ENCODE data around the gene PTPN1. TPM values are rescaled to one million over a fixed set of nuclear protein-coding genes. Genes with fewer than 3 reads are reported as not detected.
"Not testable (repeated sequence)": the region's sequence is repeated elsewhere in the genome, so short reads cannot be mapped to it uniquely, and the experiment has no call there.

Gene PTPN1
- total RNA-seq, 1 experiment from 2014 or later, result 33.0 TPM

- peaks cover 2% of the 10 kb centered on the region; the same call in 1 of the 2 replicates for H3K36me3 ChIP-seq (replicated peaks; ENCODE audit: control insufficient read depth, insufficient read depth, low read length)
- peak; percentile 67 for DNase-seq
- no peak overlapping the region for H3K4me3 ChIP-seq (ENCODE audit: insufficient read depth, low read depth, low read length)
- no peaks in the 10 kb centered on the region for H3K27me3 ChIP-seq (ENCODE audit: control insufficient read depth, insufficient read depth, low read length)
Measured at GRCh38 chr20:50595988-50596693, 86.0 kb downstream of the PTPN1 start.

- H3K36me3 ChIP-seq (replicated peaks; ENCODE audit: control insufficient read depth, insufficient read depth, low read length), result peaks cover 2% of the 10 kb centered on the region; the same call in 1 of the 2 replicates
- no peak overlapping the region for H3K4me3 ChIP-seq (ENCODE audit: insufficient read depth, low read depth, low read length)
- DNase-seq, result peak; percentile 46
- H3K27me3 ChIP-seq (ENCODE audit: control insufficient read depth, insufficient read depth, low read length), result no peaks in the 10 kb centered on the region
Measured at GRCh38 chr20:50596694-50597021, 86.5 kb downstream of the PTPN1 start.

GRCh38 chr20:50597406-50597969 is 87.3 kb downstream of the PTPN1 start:
- Histone ChIP-seq H3K36me3 (replicated peaks; ENCODE audit: control insufficient read depth, insufficient read depth, low read length) (no peaks in the 10 kb centered on the region), H3K4me3 (ENCODE audit: insufficient read depth, low read depth, low read length) (no peak overlapping the region), H3K27me3 (ENCODE audit: control insufficient read depth, insufficient read depth, low read length) (no peaks in the 10 kb centered on the region)
- DNase-seq, result no peak

DNA sequence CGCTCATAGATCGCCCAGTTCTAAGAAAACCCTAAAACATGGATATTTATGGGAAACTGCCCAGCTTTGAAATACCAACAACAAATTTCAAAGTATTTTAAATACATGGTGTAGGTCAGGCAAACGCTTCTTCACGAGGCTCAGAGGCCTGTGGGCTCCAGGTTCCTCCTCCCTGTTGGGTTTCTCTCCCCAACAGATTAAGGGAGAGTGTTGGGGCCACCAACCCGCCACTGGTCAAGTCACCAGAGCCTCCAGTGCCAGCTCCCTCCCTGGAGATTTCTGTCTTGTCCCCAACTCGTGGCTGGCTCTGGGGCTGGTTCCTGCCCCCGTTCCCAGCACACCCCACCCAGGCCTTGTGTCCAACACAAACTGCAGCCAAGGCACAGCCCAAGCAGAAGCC is 87.9 kb downstream of the PTPN1 start:
- Histone ChIP-seq H3K4me3 (ENCODE audit: insufficient read depth, low read depth, low read length) (no peak overlapping the region), H3K27me3 (ENCODE audit: control insufficient read depth, insufficient read depth, low read length) (no peaks in the 10 kb centered on the region), H3K36me3 (replicated peaks; ENCODE audit: control insufficient read depth, insufficient read depth, low read length) (no peaks in the 10 kb centered on the region)
- DNase-seq, result no peak

DNA sequence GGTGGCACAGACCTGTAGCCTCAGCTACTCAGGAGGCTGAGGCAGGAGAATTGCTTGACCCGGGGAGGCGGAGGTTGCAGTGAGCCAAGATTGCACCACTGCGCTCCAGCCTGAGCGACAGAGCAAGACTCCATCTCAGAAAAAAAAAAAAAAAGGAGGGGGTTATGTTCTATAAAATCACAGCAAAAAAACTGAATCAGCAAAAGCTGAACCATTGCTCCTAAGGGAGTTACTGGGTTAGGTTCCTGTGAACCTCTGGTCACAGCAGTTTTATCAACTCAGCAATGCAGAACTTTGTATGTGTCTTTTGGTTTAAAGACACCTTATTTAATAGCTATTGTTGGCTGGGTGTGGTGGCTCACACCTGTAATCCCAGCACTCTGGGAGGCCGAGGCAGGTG is 88.6 kb downstream of the PTPN1 start:
- H3K4me3 ChIP-seq (ENCODE audit: insufficient read depth, low read depth, low read length); H3K27me3 ChIP-seq (ENCODE audit: control insufficient read depth, insufficient read depth, low read length); H3K36me3 ChIP-seq (replicated peaks; ENCODE audit: control insufficient read depth, insufficient read depth, low read length); DNase-seq: not testable (repeated sequence)

DNA sequence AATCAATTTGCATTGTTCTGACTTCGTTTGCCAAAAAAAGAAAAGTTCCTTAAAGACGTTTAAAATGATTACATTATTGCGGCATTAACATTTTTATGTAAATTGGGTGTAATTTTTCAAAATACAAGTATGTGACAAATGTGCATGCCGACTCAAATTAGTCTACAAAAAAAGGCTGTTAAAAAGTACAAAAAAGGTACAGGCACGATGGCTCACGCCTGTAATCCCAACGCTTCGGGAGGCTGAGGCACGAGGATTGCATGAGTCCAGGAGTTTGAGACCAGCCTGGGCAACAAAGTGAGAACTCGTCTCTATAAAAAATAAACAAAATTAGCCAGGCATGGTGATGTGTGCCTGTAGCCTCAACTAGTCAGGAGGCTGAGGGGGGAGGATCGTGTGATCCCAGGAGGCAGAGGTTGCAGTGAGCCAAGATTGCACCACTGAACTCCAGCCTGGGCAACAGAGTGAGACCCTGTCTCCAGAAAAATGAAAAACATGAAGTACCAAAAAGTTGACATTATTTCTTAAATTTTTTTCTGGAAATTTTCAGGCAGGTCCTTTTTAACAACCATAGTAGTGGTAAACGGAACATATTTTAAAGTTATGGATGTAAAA is 90.2 kb downstream of the PTPN1 start:
- no peaks in the 10 kb centered on the region for H3K27me3 ChIP-seq (ENCODE audit: control insufficient read depth, insufficient read depth, low read length)
- no peaks in the 10 kb centered on the region for H3K36me3 ChIP-seq (replicated peaks; ENCODE audit: control insufficient read depth, insufficient read depth, low read length)
- no peak for DNase-seq
- H3K4me3 ChIP-seq (ENCODE audit: insufficient read depth, low read depth, low read length), result no peak overlapping the region

- Histone ChIP-seq H3K27me3 (ENCODE audit: control insufficient read depth, insufficient read depth, low read length) (no peaks in the 10 kb centered on the region), H3K4me3 (ENCODE audit: insufficient read depth, low read depth, low read length) (no peak overlapping the region), H3K36me3 (replicated peaks; ENCODE audit: control insufficient read depth, insufficient read depth, low read length) (no peaks in the 10 kb centered on the region)
- DNase-seq, result peak; percentile 66
Measured at GRCh38 chr20:50601511-50602431, 91.6 kb downstream of the PTPN1 start.

DNA sequence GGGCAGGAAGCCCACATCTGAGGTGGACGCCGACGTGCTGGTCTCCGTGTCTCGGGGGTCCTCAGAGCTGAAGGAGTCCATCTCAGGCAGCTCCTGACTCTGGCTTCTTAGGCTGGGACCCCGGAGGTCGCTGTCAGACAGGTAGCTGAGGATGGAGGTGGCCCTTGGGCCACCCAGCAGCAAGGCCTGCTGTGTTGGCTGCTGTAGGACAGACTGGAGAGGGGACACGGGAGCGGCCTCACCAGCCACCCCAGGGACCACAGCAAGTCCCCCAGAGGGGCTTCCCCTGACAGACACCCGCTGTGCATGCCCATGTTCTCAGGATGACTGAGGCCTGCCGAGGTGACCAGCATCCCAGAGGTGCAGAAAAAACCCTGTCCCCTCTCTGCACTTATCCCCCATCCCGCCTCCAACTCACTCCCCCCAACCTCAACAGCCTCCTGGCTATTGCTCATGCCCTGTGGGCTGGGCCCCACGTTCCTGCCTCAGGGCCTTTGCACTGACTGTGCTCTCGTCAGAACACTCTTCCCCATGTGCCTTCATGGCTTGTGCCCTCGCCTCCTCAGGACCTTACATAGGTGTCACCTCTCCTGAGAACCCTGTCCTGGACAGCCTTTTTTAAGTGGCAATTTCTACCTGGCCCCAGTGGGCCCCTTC is 92.4 kb downstream of the PTPN1 start:
- no peak overlapping the region for H3K4me3 ChIP-seq (ENCODE audit: insufficient read depth, low read depth, low read length)
- no peak for DNase-seq
- no peaks in the 10 kb centered on the region for H3K27me3 ChIP-seq (ENCODE audit: control insufficient read depth, insufficient read depth, low read length)
- no peaks in the 10 kb centered on the region for H3K36me3 ChIP-seq (replicated peaks; ENCODE audit: control insufficient read depth, insufficient read depth, low read length)

GRCh38 chr20:50604451-50604850 is 94.3 kb downstream of the PTPN1 start:
- H3K36me3 ChIP-seq (replicated peaks; ENCODE audit: control insufficient read depth, insufficient read depth, low read length), result no peaks in the 10 kb centered on the region
- no peak for DNase-seq
- H3K27me3 ChIP-seq (ENCODE audit: control insufficient read depth, insufficient read depth, low read length), result no peaks in the 10 kb centered on the region
- H3K4me3 ChIP-seq (ENCODE audit: insufficient read depth, low read depth, low read length), result no peak overlapping the region

DNA sequence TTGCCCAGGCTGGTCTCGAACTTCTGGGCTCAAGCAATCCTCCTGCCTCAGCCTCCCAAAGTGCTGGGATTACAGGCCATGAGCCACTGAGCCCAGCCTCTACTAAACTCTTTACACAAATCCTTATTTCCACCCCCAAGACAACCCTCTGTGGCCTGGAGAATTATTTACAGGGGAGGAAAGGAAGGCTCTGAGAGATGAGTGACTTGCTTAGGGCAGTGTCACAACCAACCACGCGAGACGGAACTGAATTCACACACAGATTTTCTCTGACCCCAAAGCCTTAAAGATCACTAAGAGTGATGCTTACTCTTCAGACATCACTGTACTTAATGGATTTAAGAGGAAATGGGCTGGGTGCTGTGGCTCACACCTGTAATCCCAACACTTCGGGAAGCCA is 95.0 kb downstream of the PTPN1 start:
- no peak for DNase-seq
- no peaks in the 10 kb centered on the region for H3K36me3 ChIP-seq (replicated peaks; ENCODE audit: control insufficient read depth, insufficient read depth, low read length)
- no peaks in the 10 kb centered on the region for H3K27me3 ChIP-seq (ENCODE audit: control insufficient read depth, insufficient read depth, low read length)
- no peak overlapping the region for H3K4me3 ChIP-seq (ENCODE audit: insufficient read depth, low read depth, low read length)

- DNase-seq, result no peak
- H3K27me3 ChIP-seq (ENCODE audit: control insufficient read depth, insufficient read depth, low read length), result no peaks in the 10 kb centered on the region
- H3K4me3 ChIP-seq (ENCODE audit: insufficient read depth, low read depth, low read length), result no peak overlapping the region
- no peaks in the 10 kb centered on the region for H3K36me3 ChIP-seq (replicated peaks; ENCODE audit: control insufficient read depth, insufficient read depth, low read length)
Measured at GRCh38 chr20:50607436-50607835, 97.3 kb downstream of the PTPN1 start.

DNA sequence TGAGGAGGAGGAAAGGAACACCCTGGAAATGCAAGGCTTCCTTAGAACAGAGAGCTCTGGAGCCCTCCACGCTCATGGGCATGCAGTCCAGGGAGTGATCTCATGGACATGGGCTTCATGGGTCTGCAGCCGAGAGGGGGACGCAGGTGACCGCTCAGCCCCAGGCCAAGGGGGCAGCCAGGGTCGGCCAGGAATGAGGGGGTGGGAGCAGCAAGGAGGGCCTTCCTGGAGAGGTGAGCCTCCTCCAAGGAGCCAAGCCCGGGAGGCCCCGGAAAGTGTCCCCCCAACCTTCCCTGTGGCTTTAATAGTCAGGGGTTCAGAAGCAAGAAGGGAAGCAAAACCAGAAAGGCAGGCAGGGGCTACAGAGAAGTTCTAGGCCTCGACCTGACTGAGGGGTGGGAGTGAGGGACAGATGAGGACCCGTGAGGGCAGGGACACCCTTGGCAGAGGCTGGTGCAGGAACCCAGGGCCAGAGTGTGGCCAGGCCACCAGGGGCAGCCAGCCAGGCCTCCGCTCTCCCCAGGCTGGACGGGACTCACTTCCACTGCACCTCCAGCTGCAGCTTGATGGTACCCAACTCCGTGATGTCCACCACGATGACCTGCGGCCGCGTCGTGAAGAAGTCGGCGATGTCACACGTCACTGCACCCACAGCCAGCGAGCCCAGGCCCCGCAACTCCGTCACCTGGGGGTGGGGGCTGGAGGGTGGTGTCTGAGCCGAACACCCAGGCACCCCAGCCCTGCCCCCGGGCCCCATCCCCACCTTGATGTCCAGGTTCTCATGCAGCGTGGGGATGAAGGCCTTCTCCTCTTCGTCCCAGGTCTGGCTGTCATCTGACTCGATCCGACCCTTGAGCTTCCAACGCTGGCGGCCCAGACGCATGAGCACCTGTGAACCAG is 97.9 kb downstream of the PTPN1 start:
- H3K4me3 ChIP-seq (ENCODE audit: insufficient read depth, low read depth, low read length), result no peak overlapping the region
- no peaks in the 10 kb centered on the region for H3K27me3 ChIP-seq (ENCODE audit: control insufficient read depth, insufficient read depth, low read length)
- peak; percentile 58 for DNase-seq
- H3K36me3 ChIP-seq (replicated peaks; ENCODE audit: control insufficient read depth, insufficient read depth, low read length), result no peaks in the 10 kb centered on the region

DNA sequence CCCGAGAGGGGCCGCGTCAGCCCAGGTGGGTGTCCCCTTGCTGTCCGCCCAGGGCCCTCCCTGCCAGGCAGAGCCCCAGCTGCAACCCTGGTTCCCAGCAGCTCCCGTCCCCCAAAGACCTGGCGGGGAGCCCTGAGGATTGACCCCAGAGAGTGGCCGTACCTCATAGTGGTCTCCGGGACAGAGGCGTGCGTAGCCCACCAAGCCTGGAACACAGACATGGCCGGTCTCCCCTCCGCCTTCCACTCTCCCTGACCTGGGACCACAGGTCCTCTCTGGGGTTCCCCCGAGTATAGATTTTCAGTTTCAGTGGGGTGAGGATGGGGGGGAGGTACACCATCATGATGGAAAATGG is 98.5 kb downstream of the PTPN1 start:
- Histone ChIP-seq H3K36me3 (replicated peaks; ENCODE audit: control insufficient read depth, insufficient read depth, low read length) (no peaks in the 10 kb centered on the region), H3K27me3 (ENCODE audit: control insufficient read depth, insufficient read depth, low read length) (no peaks in the 10 kb centered on the region), H3K4me3 (ENCODE audit: insufficient read depth, low read depth, low read length) (no peak overlapping the region)
- no peak for DNase-seq

Data from H7 (cell line).